GM21619 (cell line): ENCODE data around the gene TSPEAR.
"Not testable (repeated sequence)": the region's sequence is repeated elsewhere in the genome, so short reads cannot be mapped to it uniquely, and the experiment has no call there.

ENCODE experiments used
- ATAC-seq: cut with Tn5 transposase; IDR thresholded peaks from one replicate; pipeline ENCODE4 v1.9.1; 2021; ENCODE audit not compliant: unreplicated experiment

TSPEAR gene

GRCh38 chr21:44574457-44575306, 136.7 kb downstream of the TSPEAR start:
- no peak for ATAC-seq

GRCh38 chr21:44573630-44574456, 137.5 kb downstream of the TSPEAR start, which contains the start of gene KRTAP10-4:
TSS of gene KRTAP10-4 (plus strand) at chr21:44573729. CDS start at chr21:44573759, 30 bp downstream.
- not testable (repeated sequence) for ATAC-seq

GRCh38 chr21:44572959-44573583, 138.3 kb downstream of the TSPEAR start:
- no peak for ATAC-seq

- ATAC-seq: no peak
These were observed 139.3 kb downstream of the TSPEAR start for GRCh38 chr21:44571844-44572782.

- no peak for ATAC-seq
These were observed 140.1 kb downstream of the TSPEAR start for GRCh38 chr21:44571296-44571695.

- no peak for ATAC-seq
These were observed 141.4 kb downstream of the TSPEAR start for GRCh38 chr21:44569861-44570517.

- ATAC-seq: no peak
These were observed 142.5 kb downstream of the TSPEAR start for GRCh38 chr21:44568667-44569556.

- ATAC-seq: no peak
These were observed 143.1 kb downstream of the TSPEAR start for GRCh38 chr21:44568261-44568660.

GRCh38 chr21:44567481-44568171, 143.7 kb downstream of the TSPEAR start:
- no peak for ATAC-seq

GRCh38 chr21:44566403-44566802, 145.0 kb downstream of the TSPEAR start:
- ATAC-seq: no peak

GRCh38 chr21:44564886-44565598, 146.3 kb downstream of the TSPEAR start:
- no peak for ATAC-seq

- ATAC-seq: no peak
These were observed 147.3 kb downstream of the TSPEAR start for GRCh38 chr21:44564099-44564498.

- ATAC-seq: no peak
These were observed 152.7 kb downstream of the TSPEAR start, which contains the start of gene KRTAP10-3 for GRCh38 chr21:44558695-44559094. TSS of gene KRTAP10-3 (minus strand) at chr21:44558795. CDS start at chr21:44558715, 80 bp downstream.

- ATAC-seq: not testable (repeated sequence)
These were observed 153.1 kb downstream of the TSPEAR start for GRCh38 chr21:44558329-44558675.

- no peak for ATAC-seq
These were observed 153.7 kb downstream of the TSPEAR start for GRCh38 chr21:44557491-44558328.

GRCh38 chr21:44556879-44557278, 154.5 kb downstream of the TSPEAR start:
- no peak for ATAC-seq
